Endothelial cell of umbilical vein (primary cell): ENCODE results near the gene CRTC1. TPM values are rescaled to one million over a fixed set of nuclear protein-coding genes. Genes with fewer than 3 reads are reported as not detected.

Source experiments
- BruUV-seq: library from RNA; stranded (reverse); fragments of 400-500 nt; replicated peaks from 2 replicates; lab custom pipeline; 2021; lab: Mats Ljungman, UMichigan
- CTCF ChIA-PET: fragments of 300-600, 350-600 bp; sonication (Branson Sonifier 250); formaldehyde crosslinking; loops from one replicate; lab custom pipeline; 2021; ENCODE audit warnings: antibody characterized with exemption, inconsistent platforms; lab: Charles Lee
- POLR2A ChIA-PET: fragments of 300-600, 350-600 bp; sonication (Branson Sonifier 250); formaldehyde crosslinking; loops from one replicate; lab custom pipeline; 2021; ENCODE audit warnings: antibody characterized with exemption, inconsistent platforms; lab: Charles Lee
- DNase-seq: peaks from one replicate; pipeline ENCODE4 v3.0.0-alpha.2; 2011; ENCODE audit warnings: low read depth, low spot score
- FAIRE-seq: peaks from 2 replicates; lab custom pipeline; 2011; peaks lifted over from hg19 to GRCh38; lab: Jason Lieb, UNC
- H2AFZ ChIP-seq: 2 replicates; pipeline ENCODE4 v1.6.0; 2012; ENCODE audit warnings: low read depth, low read length, control low read depth, inconsistent platforms
- H3K27ac ChIP-seq: 2 replicates; pipeline ENCODE4 v1.5.1; 2011; ENCODE audit warnings: low read depth, mild to moderate bottlenecking, control low read depth, low read length, moderate library complexity; ENCODE audit not compliant: insufficient read depth
- H3K27me3 ChIP-seq, 2 experiments: 2 replicates each; pipeline versions ENCODE4 v1.6.0 to v1.6.1; 2011; ENCODE audit warnings: low read length in 2 of 2, mixed read lengths in 1 of 2; ENCODE audit not compliant: control insufficient read depth in 2 of 2, insufficient read depth in 2 of 2
- H3K36me3 ChIP-seq, 2 experiments: 2 replicates in 1 of 2; 3 replicates in 1 of 2; pipeline ENCODE4 v1.5.1; 2011; ENCODE audit warnings: low read length in 2 of 2, mild to moderate bottlenecking in 1 of 2, moderate library complexity in 1 of 2; ENCODE audit not compliant: control insufficient read depth in 2 of 2, insufficient read depth in 2 of 2; ENCODE audit errors: extremely low read depth in 1 of 2
- H3K4me1 ChIP-seq: 3 replicates; pipeline ENCODE4 v1.5.1; 2011; ENCODE audit warnings: mild to moderate bottlenecking, low read length; ENCODE audit not compliant: control insufficient read depth, insufficient read depth; ENCODE audit errors: extremely low read depth
- H3K4me2 ChIP-seq: 2 replicates; pipeline ENCODE4 v1.6.1; 2011; ENCODE audit warnings: low read length, control low read depth, mixed read lengths; ENCODE audit not compliant: insufficient read depth
- H3K4me3 ChIP-seq, 3 experiments: fragments of 200-600 bp in 1 of 3; sonication (generic), shearing (Covaris generic) in 1 of 3; replicated peaks in 1 of 3; 2 replicates each; pipeline ENCODE4 v1.5.1; 2011 to 2016; ENCODE audit warnings: control low read depth in 3 of 3, low read length in 3 of 3, mild to moderate bottlenecking in 2 of 3, inconsistent platforms in 1 of 3, low read depth in 1 of 3, moderate library complexity in 1 of 3; ENCODE audit not compliant: insufficient read depth in 1 of 3
- H3K79me2 ChIP-seq: 2 replicates; pipeline ENCODE4 v1.6.0; 2012; ENCODE audit warnings: low read length, inconsistent platforms; ENCODE audit not compliant: control insufficient read depth, insufficient read depth
- H3K9ac ChIP-seq: replicated peaks from 2 replicates; pipeline ENCODE3; 2011; ENCODE audit warnings: low read length, control low read depth; ENCODE audit not compliant: insufficient read depth; ENCODE audit errors: extremely low read depth
- H3K9me1 ChIP-seq: replicated peaks from 3 replicates; pipeline ENCODE4 v1.6.0; 2011; ENCODE audit warnings: mild to moderate bottlenecking, low read length; ENCODE audit not compliant: control insufficient read depth, insufficient read depth; ENCODE audit errors: extremely low read depth
- H3K9me3 ChIP-seq: replicated peaks from 2 replicates; pipeline ENCODE4 v1.5.1; 2012; ENCODE audit warnings: low read length, inconsistent platforms; ENCODE audit not compliant: control insufficient read depth, insufficient read depth
- H4K20me1 ChIP-seq: replicated peaks from 2 replicates; pipeline ENCODE3; 2011; ENCODE audit warnings: mild to moderate bottlenecking, low read length; ENCODE audit not compliant: control insufficient read depth, insufficient read depth; ENCODE audit errors: extremely low read depth
- EZH2 ChIP-seq: IDR thresholded peaks from 2 replicates; pipeline ENCODE4 v1.6.1; 2012; ENCODE audit warnings: borderline replicate concordance, low read depth, mild to moderate bottlenecking, moderate library complexity, low read length, inconsistent platforms; ENCODE audit not compliant: severe bottlenecking
- GATA2 ChIP-seq: IDR thresholded peaks from 2 replicates; pipeline ENCODE4 v1.7.0; 2011; ENCODE audit warnings: low read depth, mild to moderate bottlenecking, moderate library complexity, mixed read lengths, low read length; ENCODE audit not compliant: insufficient read length, insufficient read depth
- JUN ChIP-seq: IDR thresholded peaks from 2 replicates; pipeline ENCODE4 v1.6.1; 2011; ENCODE audit warnings: borderline replicate concordance, low read depth; ENCODE audit not compliant: insufficient read length, insufficient read depth
- MYC ChIP-seq: IDR thresholded peaks from one replicate; pipeline ENCODE4 v1.6.1; 2011; ENCODE audit warnings: mild to moderate bottlenecking, low read depth, low read length
- POLR2A ChIP-seq: IDR thresholded peaks from 2 replicates; pipeline ENCODE4 v1.6.1; 2012; ENCODE audit warnings: low read depth, mild to moderate bottlenecking, control low read depth, low read length
- POLR2AphosphoS5 ChIP-seq: IDR thresholded peaks from 2 replicates; pipeline ENCODE4 v1.6.1; 2012; ENCODE audit warnings: low read depth, mild to moderate bottlenecking, control low read depth, low read length, moderate library complexity; ENCODE audit not compliant: insufficient read depth
- dilution Hi-C: fragments of 300-500 bp; cut with MboI; formaldehyde crosslinking; loops from one replicate; pipeline ENCODE4 v1.15.0; 2019; ENCODE audit warnings: low sequenced_read_pairs; ENCODE audit not compliant: extremely low pct_ligation_motif_present
- intact Hi-C: fragments of 100-400 bp; cut with micrococcal nuclease; formaldehyde crosslinking; loops from one replicate; pipeline ENCODE4 v1.10.0; 2022
- polyA plus RNA-seq, 4 experiments: library from polyadenylated mRNA; depleted of rRNA in 3 of 4; stranded (reverse) in 3 of 4; unstranded in 1 of 4; fragments of >200 nt; gene quantifications; 2 replicates each; pipeline versions ENCODE4 v1.2.1 to v1.2.3, GENCODE V29; 2011 to 2012; ENCODE audit warnings: missing spikeins in 1 of 4
- total RNA-seq: library from RNA; stranded (reverse); gene quantifications from 2 replicates; pipeline ENCODE4 v1.2.3, GENCODE V29; 2021
- TF ChIP-seq, protein P1 (sequence below), 2 donors: IDR thresholded peaks; 1 replicate in 1 of 2; 2 replicates in 1 of 2; pipeline ENCODE4 v1.5.1; 2011; ENCODE audit warnings: low read length in 2 of 2, mild to moderate bottlenecking in 2 of 2, moderate library complexity in 2 of 2, control low read depth in 1 of 2, inconsistent platforms in 1 of 2, low read depth in 1 of 2; ENCODE audit not compliant: insufficient read depth in 1 of 2; ENCODE audit errors: extremely low read depth in 1 of 2
- TF ChIP-seq, protein P2 (sequence below): IDR thresholded peaks from 2 replicates; pipeline ENCODE4 v1.6.1; 2011; ENCODE audit not compliant: insufficient read depth, insufficient read length

The CRTC1 gene
- total and polyA plus RNA-seq, 2 donors (not counting 3 experiments of a cell fraction or from before 2014, with no cell fraction given) = 4.2 to 11.4 TPM

DNA sequence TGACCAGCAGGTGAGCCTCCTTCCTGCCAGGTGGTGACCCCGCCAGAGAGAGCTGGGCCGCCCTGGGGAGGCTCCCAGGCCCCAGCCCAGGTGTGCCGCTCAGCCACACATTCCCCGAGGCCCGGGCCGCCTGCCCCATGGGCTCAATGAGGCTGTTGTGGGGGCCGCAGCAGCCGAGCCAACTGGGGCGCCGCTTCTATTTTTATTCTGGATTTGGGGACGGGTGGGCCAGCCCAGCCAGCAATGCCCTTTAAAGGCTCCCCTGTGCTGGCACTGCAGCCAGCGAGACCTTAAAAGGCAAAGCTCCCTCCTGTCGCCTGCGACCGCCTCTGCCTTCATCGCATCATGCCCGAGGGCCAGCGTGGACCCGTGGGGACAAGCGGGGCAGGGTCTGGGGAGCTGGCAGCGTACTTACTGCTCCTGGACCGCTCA is 17.7 kb upstream of the CRTC1 start:
- POLR2A ChIA-PET = no interaction called here
- BruUV-seq = no TSS peak

More for the DNA sequence above, 17.7 kb upstream of the CRTC1 start:
- Histone ChIP-seq H3K79me2 (no peaks in the 10 kb centered on the region), H3K9ac (no peak overlapping the region), H3K4me2 (no peak overlapping the region), H3K9me1 (no peaks in the 10 kb centered on the region), H3K27me3 (no peaks in the 10 kb centered on the region), H3K4me3 (no peak overlapping the region), H2AFZ (no peak overlapping the region), H3K9me3 (no peaks in the 10 kb centered on the region), H3K4me1 (no peaks in the 10 kb centered on the region), H4K20me1 (no peaks in the 10 kb centered on the region), H3K36me3 (peaks cover 2 to 9% of the 10 kb centered on the region in 2 experiments), H3K27ac (no peak overlapping the region)
- CTCF ChIA-PET = interaction anchor here (0.8 kb wide), 1 partner anchor 76 kb away, joined by 3 read pairs; no protein-coding TSS in a partner anchor
- TF ChIP-seq POLR2A = no peak
- TF ChIP-seq, protein P1, sequence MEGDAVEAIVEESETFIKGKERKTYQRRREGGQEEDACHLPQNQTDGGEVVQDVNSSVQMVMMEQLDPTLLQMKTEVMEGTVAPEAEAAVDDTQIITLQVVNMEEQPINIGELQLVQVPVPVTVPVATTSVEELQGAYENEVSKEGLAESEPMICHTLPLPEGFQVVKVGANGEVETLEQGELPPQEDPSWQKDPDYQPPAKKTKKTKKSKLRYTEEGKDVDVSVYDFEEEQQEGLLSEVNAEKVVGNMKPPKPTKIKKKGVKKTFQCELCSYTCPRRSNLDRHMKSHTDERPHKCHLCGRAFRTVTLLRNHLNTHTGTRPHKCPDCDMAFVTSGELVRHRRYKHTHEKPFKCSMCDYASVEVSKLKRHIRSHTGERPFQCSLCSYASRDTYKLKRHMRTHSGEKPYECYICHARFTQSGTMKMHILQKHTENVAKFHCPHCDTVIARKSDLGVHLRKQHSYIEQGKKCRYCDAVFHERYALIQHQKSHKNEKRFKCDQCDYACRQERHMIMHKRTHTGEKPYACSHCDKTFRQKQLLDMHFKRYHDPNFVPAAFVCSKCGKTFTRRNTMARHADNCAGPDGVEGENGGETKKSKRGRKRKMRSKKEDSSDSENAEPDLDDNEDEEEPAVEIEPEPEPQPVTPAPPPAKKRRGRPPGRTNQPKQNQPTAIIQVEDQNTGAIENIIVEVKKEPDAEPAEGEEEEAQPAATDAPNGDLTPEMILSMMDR (IDR thresholded peaks at IDR 0.05; ENCODE audit: extremely low read depth in 1 of 2, insufficient read depth in 1 of 2, low read depth in 1 of 2, low read length in 2 of 2) = no peak
- no peak for TF ChIP-seq GATA2
- TF ChIP-seq, protein P2, sequence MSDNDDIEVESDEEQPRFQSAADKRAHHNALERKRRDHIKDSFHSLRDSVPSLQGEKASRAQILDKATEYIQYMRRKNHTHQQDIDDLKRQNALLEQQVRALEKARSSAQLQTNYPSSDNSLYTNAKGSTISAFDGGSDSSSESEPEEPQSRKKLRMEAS = no peak
- no peak for TF ChIP-seq POLR2AphosphoS5
- TF ChIP-seq JUN = no peak
- no peak for TF ChIP-seq MYC
- no peak for TF ChIP-seq EZH2
- FAIRE-seq (no peak), DNase-seq (no peak)
- dilution Hi-C loops = no loop called here
- intact Hi-C loops = no loop called here
